ENCODE results near the gene ZNF678.

DNA sequence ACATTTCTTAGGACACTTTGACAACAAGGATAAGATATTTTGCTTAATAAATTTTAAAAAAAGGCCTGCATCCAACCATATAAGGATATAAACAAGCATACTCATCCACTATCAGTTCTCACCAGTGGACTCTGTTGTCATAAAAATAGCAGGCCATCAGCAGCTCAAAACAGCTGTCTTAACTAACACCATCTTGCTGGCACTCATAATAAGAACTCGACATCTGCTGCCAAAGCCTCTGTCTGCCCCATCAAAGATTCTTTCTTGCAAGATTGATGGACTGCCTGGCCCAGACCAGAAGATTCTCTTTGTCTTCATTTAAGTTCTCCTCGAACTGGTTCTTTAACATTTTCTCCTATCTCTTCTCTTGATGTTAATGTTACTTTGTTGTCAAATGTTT lies 161.7 kb downstream of the ZNF678 start:
- TF ChIP-seq POLR2A (IDR thresholded peaks at IDR 0.05) (no peak), CTCF (IDR thresholded peaks at IDR 0.05) (no peak)
